Suppressor macrophage treated with lipopolysaccharide for 4 hours (primary cell): ENCODE results near the gene PKP3.
A peak's percentile ranks its signal among the peaks of the same experiment; 100 is the strongest.
"Not testable (repeated sequence)": the region's sequence is repeated elsewhere in the genome, so short reads cannot be mapped to it uniquely, and the experiment has no call there.

Experiments
- DNase-seq: peaks from one replicate; pipeline ENCODE4 v3.0.0-alpha.2; 2020

The PKP3 gene

DNA sequence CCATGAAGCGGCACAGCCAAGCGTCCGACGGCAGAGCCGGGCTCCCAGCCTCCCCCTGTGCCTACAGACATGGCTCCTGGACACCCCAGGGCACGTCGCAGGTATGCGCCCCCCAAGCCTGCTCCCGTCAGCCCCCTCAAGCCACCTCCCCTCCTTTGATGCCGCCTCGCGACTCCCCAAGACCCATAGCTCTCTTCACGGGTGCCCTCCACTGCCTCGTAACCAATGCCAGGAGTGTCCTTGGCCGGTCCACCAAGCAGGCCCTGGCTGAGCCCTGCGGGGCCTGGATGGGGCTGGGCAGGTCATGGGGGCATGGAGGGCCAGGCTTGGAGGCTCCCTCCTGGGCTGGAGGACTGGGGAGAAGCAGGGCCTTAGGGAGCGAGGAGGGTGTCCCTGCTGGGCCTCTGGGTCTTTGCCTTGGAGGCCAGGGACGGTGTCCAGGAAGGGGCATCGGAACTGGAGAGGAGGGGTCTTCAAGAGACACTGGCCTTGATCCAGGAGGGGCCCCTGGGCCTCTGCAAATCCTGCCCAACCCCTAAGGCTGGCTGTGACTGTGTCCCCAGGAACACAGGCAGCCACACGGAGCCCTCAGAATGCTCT is 38.6 kb downstream of the PKP3 start:
- DNase-seq: no peak

DNA sequence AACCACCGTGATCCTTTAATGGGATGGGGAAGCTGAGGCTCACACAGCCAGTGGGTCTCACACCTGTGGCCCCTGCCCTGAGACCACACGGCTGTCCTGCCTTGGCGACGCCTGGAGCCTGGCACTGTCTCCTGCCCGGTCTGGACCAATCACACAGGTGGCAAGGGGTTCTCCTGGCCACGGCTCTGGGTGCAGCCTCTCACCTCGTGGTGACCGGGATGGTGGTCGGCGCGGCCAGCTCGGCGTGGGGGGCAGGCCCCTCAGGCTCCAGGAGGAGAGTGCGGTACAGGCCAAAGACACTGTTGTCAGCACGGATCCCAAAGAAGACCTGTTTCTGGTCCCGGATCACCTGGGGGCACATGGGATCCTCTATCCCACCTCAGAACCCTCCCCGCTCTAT is 39.1 kb downstream of the PKP3 start:
- no peak for DNase-seq

DNA sequence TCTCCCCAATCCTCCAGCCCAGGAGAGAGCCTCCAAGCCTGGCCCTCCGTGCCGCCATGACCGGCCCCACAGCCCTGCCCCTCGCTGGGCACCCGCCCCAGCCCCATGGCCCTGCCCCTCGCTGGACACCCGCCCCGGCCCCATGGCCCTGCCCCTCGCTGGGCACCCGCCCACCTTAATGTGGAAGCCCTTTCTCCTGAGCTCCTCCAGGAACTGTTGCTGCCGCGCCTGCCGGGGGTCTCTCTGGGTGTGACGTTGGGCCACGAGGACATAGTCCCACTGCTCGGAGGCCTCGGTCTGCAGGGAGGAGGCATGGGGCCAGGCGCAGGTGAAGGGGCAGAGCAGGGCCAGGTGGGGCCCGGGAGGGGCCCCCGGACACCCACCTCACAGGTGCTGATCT is 39.6 kb downstream of the PKP3 start:
- no peak for DNase-seq

DNA sequence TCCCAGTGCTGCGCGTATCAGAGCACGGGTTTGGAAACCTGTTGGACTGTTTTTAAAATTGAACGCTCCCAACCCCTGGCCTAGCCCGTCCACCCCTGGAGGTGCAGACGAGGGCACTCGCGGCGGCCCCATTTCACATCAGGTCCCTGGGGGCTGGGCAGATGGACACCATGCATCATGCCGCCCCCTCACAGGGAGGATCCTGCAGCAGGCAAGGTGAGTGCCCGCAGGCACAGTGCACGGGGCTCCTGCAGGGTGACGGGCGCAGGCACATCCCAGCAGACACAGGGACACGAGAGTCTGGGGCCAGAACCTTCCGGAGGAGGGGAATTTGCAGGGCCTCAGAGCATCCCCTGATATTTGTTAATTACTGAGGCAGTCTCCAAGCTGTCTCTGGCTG is 40.5 kb downstream of the PKP3 start:
- no peak for DNase-seq

DNA sequence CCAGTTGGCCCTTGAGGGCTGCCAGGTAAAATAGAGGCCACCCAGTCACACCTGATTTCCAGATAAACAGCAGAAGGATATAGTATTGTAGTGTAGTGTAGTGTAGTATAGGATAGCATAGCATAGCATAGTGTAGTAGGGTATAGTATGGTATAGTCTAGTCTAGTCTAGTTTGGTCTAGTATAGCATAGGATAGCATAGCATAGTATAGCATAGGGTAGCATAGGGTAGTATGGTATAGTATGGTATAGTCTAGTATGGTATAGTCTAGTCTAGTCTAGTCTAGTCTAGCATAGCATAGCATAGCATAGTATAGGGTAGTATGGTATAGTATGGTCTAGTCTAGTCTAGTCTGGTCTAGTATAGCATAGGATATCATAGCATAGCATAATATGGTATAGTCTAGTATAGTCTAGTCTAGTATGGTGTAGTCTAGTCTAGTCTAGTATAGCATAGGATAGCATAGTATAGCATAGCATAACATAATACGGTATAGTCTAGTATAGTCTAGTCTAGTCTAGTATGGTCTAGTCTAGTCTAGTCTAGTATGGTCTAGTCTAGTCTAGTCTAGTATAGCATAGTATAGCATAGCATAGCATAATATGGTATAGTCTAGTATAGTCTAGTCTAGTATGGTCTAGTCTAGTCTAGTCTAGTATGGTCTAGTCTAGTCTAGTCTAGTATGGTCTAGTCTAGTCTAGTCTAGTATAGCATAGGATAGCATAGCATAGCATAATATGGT is 41.2 kb downstream of the PKP3 start:
- DNase-seq: not testable (repeated sequence)

DNA sequence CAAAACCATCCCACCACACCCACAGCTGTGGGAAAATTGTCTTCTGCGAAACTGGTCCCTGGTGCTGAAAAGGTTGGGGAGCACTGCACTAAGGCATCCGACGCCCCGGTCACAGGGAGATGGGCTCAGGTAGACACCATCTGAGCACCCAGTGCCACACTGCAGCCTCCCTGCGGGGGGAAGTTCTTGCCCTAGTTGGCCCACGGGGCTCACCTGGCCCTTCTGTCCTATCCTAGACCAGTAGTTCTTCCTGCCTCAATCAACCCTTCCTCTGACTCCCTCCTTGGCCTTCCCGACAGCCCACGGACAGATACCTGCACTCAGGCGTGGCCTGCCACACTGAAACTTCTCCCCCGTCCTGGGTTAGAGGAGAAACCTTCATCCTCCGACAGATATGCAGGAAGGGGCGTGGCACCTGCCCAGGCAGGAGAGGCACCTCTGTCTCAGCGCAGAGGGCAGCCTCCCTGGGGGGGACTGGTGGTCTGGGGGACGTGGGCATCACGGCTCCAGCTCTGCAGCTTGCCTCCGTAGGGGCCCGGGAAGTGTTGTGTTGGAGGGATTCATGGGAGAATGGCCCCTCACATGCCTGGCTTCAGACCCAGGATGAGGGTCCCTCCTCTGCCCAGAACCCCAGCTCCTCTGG is 43.3 kb downstream of the PKP3 start:
- DNase-seq: no peak

DNA sequence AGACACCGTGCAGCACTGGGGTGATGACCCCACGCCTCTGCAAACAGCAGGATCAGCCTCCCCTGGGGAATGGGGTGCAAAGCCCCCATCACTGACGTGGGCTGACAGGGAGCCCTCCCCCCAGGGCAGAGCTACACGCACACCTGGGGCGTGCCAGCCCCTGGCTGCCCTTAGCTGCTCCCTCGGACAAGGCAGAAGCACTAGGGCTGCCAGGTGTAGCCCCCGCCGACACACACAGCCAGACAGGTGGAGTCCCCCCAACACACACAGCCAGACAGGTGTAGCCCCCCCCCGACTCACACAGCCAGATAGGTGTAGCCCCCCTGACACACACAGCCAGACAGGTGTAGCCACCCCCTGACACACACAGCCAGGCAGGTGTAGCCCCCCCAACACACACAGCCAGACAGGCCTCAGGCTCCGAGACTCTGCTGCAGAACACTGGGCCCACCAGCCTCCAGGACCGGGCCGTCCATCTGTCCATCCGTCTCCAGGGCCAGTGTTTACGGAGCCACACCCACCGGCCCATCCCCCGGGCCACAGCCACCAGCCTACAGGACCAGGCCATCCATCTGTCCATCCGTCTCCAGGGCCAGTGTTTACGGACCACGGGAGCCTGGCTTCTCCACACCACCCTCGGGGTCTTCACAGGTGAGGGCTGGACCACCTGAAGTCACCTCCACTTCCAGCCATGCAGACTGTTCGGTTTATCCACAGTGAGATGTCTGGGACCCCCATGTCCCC is 44.3 kb downstream of the PKP3 start:
- no peak for DNase-seq

DNA sequence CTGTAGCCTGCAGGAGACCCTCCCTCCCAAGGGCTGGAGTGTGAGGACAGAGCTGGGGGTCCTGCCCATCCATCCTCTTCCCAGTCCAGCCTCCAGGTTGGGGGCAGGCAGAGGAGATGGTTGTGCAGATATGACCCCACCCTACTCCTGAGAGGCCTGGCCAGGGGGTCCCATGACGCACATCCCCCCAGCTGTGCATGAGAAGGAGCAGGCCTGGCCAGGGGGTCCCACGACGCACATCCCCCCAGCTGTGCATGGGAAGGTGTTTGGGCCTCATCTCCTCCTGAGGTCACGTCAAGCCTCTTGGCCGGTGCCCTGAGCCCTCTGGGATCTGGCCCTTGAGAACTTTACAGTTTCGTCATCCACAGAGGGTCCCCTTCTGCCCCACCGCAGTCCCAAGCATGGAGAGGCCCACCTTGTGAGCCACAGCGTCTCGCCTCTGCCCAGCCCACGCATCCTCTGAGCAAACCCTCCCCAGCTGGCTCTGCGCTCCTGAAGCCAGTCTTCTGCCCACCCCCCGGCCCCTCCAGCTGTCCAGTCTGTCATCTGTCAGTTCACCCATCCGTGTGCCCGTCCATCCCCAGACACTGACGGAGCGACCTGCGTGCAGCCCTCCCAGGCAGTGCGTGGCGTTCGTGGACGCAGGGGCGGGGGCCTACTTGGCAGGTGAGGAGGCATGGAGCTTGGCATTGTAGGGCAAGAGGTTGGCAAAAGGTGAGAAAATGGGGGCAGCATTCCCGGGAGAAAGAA is 45.5 kb downstream of the PKP3 start:
- DNase-seq: no peak

DNA sequence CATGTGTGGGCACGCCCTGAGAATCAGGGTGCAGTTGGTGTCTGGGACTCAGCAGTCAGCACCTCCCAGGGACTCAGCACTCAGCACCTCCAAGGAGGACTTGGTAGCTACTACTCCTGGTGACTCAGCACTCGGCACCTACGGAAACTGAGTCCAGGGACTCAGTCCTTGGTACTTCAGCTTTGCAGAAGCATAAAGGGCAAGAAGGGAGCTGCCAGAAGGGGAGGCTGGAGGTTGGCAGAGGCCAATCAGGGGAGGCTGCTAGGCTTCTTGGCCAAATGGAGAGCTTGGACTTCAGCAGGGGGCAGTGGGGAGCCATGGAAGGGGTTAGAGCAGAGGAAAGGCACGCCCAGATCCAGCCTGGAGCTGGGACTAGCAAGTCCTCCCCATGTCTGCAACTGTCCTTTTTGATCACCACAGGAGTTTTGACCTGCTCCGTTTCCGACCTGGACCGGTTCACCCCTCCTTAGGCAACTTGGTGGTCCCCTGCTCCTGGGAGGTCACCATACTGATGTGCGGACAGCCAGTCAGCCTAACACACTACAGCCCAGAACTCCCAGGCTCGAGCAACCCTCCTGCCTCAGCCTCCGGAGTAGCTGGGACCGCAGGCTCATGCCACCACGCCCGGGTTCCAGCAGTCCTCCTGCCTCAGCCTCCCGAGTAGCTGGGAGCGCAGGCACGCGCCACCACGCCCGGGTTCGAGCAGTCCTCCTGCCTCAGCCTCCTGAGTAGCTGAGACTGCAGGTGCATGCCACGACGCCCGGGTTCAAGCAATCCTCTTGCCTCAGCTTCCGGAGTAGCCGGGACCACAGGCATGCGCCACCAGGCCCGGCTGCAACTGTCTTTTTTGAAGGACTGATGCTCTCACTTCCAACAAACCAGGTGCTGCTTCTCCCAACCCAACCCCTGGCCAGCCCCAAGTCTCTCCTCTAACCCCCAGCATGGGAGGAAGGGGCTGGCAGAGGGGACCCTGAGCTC is 46.3 kb downstream of the PKP3 start:
- DNase-seq: peak; percentile 33

DNA sequence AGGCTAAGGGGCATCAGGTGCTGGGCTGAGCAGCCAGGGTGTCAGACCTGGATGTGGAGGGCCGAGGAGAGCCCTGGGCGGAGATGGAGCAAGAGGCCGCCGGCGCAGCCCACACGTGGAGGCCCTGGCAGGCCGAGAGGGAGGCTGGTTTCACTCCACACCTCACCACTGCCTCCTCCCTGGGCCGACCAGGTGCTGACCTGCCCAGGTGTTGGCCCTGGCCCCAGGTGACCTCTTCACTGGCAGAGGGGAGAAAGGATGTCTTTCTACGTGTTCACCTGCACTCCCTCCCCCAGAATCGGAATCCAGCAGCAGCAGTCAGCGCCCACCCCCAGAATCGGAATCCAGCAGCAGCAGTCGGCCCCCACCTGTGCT is 47.0 kb downstream of the PKP3 start:
- DNase-seq: no peak

DNA sequence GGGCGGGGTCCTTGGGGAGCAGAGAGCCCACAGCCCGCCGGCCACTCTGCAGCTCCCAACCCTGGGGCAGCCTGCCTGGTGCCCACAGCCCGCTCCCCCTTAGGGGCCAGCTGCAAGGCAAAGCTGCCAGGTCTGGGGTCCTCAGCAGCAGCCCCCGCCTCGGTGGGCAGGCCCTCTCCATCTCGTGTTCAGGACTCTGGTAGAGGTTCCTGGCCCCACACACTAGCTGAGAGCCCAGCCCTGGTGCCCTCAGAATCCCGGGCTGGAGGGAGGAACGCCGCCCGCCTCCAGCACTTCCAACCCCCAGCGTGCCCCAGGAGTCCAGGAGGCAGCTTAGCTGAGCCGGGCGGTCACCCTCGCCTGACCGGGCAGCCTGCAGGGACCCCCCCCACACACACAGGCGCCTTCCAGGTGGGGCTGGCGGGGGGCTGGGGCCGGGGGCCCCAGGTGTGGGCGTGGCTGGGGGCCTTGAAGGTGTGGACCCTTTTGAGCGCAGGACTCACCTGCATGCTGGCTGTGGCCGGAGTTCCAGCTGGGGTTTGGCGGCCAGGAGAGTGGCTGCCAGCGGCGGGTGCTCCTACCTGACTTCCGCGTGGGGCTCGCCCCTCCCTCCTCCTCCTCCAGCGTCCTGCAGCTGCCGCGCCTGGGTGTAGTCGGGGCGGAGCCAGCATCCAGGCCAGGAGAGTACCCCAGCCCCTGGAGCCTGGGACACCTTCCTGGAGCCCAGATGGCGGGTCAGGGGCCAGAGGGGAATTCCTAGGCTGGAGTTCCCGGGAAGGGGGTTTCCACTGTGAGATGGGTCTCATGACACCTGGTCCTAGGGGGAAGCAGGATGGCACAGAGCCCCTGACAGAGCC is 47.6 kb downstream of the PKP3 start, which contains the start of gene ANO9:
Gene ANO9, minus strand, starts transcription at position 594 of the 857 bp plus-strand sequence. Its CDS starts 85 bp downstream, at position 509.
- DNase-seq: no peak

DNA sequence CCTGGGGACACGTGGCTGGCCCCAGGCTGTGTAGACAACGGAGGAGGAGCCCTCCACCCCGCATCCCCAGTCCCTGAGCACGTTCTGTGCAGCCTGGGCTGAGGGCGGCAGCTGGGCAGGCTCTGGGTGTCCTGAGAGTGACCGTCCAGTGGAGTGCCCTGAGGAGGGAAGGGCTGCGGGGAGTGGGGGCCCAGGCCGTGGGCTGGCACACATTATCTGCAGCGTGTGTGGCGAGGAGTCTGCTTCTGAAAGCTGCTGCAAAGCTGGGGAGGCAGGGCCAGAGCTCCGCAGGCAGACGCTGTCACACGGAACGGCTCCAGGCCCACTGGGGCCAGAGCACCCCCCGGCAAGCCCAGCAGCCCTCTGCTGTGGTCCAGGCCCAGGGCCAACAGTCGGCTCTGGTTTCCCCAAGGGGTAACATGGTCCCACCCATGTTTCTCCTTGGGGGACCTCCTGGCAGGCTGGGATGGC is 48.6 kb downstream of the PKP3 start:
- no peak for DNase-seq

DNA sequence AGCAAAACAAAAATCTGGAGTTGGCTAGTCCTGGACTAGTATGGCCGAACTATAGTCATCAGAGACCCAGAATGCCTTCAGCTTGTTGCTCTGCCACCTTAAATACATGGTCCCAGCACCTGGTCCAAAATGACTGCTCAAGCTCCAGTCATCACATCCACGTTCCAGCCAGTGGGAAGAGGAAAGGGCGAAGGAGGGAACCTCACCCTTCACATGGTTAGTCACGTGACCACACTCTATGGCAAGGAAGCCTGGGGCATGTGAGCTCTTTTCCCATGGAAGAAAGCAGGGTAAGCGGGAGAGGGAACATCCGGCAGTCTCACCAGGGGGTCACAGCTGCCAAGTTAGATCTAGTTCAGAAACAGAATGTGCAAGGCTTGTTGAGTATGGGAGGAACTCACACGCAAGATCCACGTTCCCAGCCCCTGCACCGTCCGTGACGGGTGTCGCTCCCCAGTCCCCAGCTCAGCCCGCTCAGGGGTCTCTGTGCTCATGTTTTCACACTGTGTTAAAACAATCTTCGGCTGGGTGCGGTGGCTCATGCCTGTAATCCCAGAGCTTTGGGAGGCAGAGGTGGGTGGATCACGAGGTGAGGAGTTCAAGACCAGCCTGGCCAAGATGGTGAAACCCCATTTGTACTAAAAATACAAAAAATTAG is 49.7 kb downstream of the PKP3 start:
- DNase-seq: no peak

DNA sequence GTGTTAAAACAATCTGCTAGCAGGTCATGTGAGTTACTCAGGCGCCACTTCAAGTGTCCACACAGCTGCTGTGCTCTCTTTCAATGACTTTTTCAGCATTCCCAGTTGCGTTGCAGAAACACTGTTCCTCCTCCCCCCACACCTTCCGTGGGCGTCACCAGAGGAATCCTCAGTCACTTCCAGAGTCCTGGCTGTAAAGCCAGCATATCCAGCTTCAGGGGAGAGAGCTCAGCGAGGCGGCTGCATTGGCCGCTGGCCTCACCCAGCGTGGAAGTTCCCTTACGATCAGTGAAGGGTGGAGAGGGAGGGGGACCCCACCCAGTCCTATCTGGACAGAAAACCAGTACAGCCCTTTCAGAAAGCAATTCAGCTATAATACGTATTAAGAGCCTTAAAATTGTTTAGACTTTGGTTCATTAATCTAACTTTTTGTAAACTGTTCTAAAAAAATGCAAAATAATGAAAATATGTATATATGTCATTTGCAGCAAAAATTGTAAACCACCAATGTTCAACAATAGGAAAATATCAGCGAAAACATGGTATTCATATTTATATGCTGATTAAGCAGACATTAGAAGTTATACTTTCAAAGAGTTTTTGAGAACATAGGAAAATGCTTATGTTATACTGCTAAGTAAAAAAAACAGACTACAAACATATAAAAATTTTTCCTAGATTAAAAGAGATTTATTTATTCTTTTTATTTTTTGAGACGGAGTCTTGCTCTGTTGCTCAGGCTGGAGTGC is 50.6 kb downstream of the PKP3 start:
- DNase-seq: no peak

DNA sequence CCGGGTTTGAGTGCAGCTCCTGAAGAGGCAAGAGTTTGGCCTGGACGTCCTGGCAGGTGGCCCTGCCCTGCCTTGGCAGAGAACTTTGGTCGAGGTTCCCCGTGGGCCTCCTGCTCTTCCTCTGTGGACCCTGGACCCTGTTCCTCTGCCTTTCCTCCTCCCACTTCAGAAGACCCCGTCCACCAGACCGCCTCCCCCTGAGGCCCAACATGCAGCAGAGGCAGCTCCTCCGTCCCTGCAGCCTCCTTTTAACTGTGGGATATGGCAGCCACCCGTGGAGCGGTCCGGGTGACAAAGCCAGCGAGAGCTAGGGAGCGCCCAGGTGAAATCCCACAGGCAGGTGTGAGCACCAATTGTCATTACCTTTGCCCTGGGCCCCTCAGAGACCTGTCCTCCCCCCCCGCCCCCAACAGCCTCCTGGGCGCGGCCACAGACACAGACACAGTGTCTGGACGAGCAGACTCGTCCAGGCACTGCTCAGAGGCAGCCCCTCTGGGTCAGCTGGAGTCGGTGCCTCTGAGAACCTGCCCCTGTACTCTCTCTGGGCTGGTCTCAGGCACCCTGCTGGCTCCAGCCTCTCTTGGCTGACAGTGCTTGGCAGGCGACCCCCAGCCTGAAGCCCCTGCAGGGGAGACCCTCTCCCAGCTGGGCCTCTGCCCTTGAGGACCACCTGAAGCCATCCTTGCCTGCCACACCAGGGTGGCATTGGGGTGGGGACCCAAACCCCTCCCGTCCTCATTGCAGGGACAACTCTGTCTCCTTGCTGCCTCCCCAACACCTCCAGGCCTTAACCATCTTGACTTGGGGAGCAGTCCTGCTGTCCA is 52.0 kb downstream of the PKP3 start:
- DNase-seq: no peak

DNA sequence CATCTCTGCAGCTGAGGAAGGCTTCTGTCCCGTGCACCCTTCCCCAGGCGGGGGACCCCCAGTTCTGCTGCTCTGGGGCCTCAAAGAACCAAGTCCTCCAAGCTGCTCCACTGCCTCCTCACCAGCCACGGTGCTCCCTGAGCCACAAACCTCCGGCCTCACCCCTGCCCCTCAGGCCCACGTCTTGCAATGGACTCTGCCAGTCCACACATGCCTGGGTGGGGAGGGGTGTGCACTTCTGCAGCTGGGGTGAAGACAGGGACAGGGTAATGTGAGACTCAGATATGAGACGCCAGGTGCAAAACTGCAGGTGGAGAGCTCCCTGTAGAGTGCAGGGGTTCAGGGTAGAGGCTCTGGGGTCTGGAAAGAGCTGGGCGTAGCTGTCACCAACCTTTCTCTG is 52.9 kb downstream of the PKP3 start:
- DNase-seq: no peak

DNA sequence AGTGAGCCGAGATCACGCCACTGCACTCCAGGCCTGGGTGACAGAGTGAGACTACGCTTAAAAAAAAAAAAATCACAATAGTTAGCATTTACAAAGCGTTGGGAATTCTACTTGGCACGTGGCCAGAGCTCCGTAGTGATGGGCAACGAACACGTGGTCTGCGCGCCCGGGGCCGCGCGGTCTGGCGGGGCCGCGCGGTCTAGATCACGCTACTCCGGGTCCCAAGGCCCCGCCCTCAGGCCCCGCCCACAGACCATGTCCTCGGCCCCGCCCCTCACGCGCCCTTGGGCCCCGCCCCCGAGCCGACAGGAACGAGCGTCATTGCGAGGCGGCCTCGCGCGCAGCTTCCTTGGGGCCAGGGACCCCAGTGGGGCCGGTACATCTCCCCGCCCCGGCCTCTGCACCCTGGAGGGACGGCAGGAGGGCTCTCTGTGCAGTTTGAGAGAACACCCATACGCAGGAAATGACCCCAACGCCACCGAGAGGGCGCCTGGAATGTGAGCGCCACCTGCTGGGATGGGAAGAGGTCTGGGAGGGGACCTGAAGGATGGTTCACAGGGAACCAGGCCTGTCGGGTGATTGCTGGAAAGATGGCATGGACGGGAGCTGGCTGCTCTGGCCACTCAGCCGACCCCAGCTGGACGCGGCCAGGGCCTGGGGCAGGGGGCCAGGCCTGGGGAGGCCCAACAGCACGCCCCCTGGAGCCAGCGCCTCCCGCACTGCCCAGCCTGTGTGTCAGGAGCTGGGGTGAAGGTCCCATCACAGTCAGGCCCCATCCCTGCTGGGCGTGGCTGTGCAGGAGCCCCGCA is 54.1 kb downstream of the PKP3 start:
- DNase-seq: peak; percentile 96
